Measurements from ENCODE around the gene NDUFAF8. TPM values are rescaled to one million over a fixed set of nuclear protein-coding genes. Genes with fewer than 3 reads are reported as not detected.

NDUFAF8 gene
- total RNA-seq, 2 experiments from 2014 or later = 34.6 to 38.6 TPM

- ChIA-PET POLR2A (no interaction called here), CTCF (no interaction called here)
- Histone ChIP-seq H3K36me3 (ENCODE audit: insufficient read depth, low read length) (peaks cover 57% of the 10 kb centered on the region), H3K9me3 (ENCODE audit: control insufficient read depth in 1 of 2, insufficient read depth in 1 of 2, low read length in 2 of 2) (no peaks in the 10 kb centered on the region), H3K4me3 (ENCODE audit: low read length) (no peak overlapping the region), H3K27ac (ENCODE audit: low read depth in 1 of 2, low read length in 2 of 2) (no peak overlapping the region), H3K27me3 (ENCODE audit: control insufficient read depth in 1 of 2, insufficient read depth in 2 of 2, low read length in 2 of 2) (no peaks in the 10 kb centered on the region), H3K4me1 (ENCODE audit: insufficient read depth, low read length) (no peaks in the 10 kb centered on the region)
- H3K4me3 Mint-ChIP-seq = no peak overlapping the region
- H3K4me1 Mint-ChIP-seq (ENCODE audit: low read depth) = peaks cover 11% of the 10 kb centered on the region
- H3K36me3 Mint-ChIP-seq (ENCODE audit: low read depth) = peaks cover 35% of the 10 kb centered on the region
- intact Hi-C loops (cut with DNase I, micrococcal nuclease) = no loop called here
- H3K27me3 Mint-ChIP-seq = no peaks in the 10 kb centered on the region
- TF ChIP-seq CTCF (IDR thresholded peaks at IDR 0.05) = no peak
- H3K27ac Mint-ChIP-seq = no peak overlapping the region
- no peaks in the 10 kb centered on the region for H3K9me3 Mint-ChIP-seq
- no peak for ATAC-seq (ENCODE audit: poor library complexity)
- DNase-seq = no peak
Observed at GRCh38 chr17:81256616-81257015, 17.5 kb downstream of the NDUFAF8 start.

- H3K36me3 Mint-ChIP-seq (ENCODE audit: low read depth) = peaks cover 36% of the 10 kb centered on the region
- no peaks in the 10 kb centered on the region for H3K9me3 Mint-ChIP-seq
- Histone ChIP-seq H3K27ac (ENCODE audit: low read depth in 1 of 2, low read length in 2 of 2) (no peak overlapping the region), H3K36me3 (ENCODE audit: insufficient read depth, low read length) (peaks cover 55% of the 10 kb centered on the region), H3K27me3 (ENCODE audit: control insufficient read depth in 1 of 2, insufficient read depth in 2 of 2, low read length in 2 of 2) (no peaks in the 10 kb centered on the region), H3K4me1 (ENCODE audit: insufficient read depth, low read length) (no peaks in the 10 kb centered on the region), H3K4me3 (ENCODE audit: low read length) (no peak overlapping the region), H3K9me3 (ENCODE audit: control insufficient read depth in 1 of 2, insufficient read depth in 1 of 2, low read length in 2 of 2) (no peaks in the 10 kb centered on the region)
- H3K4me1 Mint-ChIP-seq (ENCODE audit: low read depth) = peaks cover 11% of the 10 kb centered on the region
- ChIA-PET POLR2A (no interaction called here), CTCF (no interaction called here)
- no peak overlapping the region for H3K4me3 Mint-ChIP-seq
- TF ChIP-seq CTCF (IDR thresholded peaks at IDR 0.05) = no peak
- H3K27me3 Mint-ChIP-seq = no peaks in the 10 kb centered on the region
- no peak for DNase-seq
- ATAC-seq (ENCODE audit: poor library complexity) = no peak
- no peak overlapping the region for H3K27ac Mint-ChIP-seq
- intact Hi-C loops (cut with DNase I, micrococcal nuclease) = no loop called here
Observed at GRCh38 chr17:81257533-81257932, 18.4 kb downstream of the NDUFAF8 start.

- no peaks in the 10 kb centered on the region for H3K27me3 ChIP-seq (ENCODE audit: control insufficient read depth in 1 of 2, insufficient read depth in 2 of 2, low read length in 2 of 2)
- H3K4me3 Mint-ChIP-seq = no peak overlapping the region
- no peak overlapping the region for H3K4me3 ChIP-seq (ENCODE audit: low read length)
- H3K4me1 ChIP-seq (ENCODE audit: insufficient read depth, low read length) = no peaks in the 10 kb centered on the region
- no peak for ATAC-seq (ENCODE audit: poor library complexity)
- no peaks in the 10 kb centered on the region for H3K27me3 Mint-ChIP-seq
- no peak for DNase-seq
- H3K9me3 Mint-ChIP-seq = no peaks in the 10 kb centered on the region
- H3K36me3 ChIP-seq (ENCODE audit: insufficient read depth, low read length) = peaks cover 56% of the 10 kb centered on the region
- CTCF ChIA-PET = no interaction called here
- no peak overlapping the region for H3K27ac Mint-ChIP-seq
- H3K27ac ChIP-seq (ENCODE audit: low read depth in 1 of 2, low read length in 2 of 2) = no peak overlapping the region
- H3K9me3 ChIP-seq (ENCODE audit: control insufficient read depth in 1 of 2, insufficient read depth in 1 of 2, low read length in 2 of 2) = no peaks in the 10 kb centered on the region
- peaks cover 8% of the 10 kb centered on the region for H3K4me1 Mint-ChIP-seq (ENCODE audit: low read depth)
- POLR2A ChIA-PET = no interaction called here
- intact Hi-C loops (cut with DNase I, micrococcal nuclease) = no loop called here
- H3K36me3 Mint-ChIP-seq (ENCODE audit: low read depth) = peaks cover 34% of the 10 kb centered on the region
- TF ChIP-seq CTCF (IDR thresholded peaks at IDR 0.05) = no peak
Observed at GRCh38 chr17:81258292-81258691, 19.2 kb downstream of the NDUFAF8 start.

Measured in CD4-positive, alpha-beta T cell (primary cell).